Loucy (cell line): ENCODE results near the gene CRAT.

Experiments used
- CTCF ChIP-seq: fragments of 200-600 bp; sonication (generic); conservative IDR thresholded peaks from 2 replicates; pipeline ENCODE4 v1.5.1; 2014; ENCODE audit warnings: mild to moderate bottlenecking, antibody characterized with exemption, low read length
- EZH2phosphoT487 ChIP-seq: fragments of 200-600 bp; IDR thresholded peaks from 2 replicates; pipeline ENCODE4 v1.6.1; 2018; ENCODE audit warnings: antibody characterized with exemption, mild to moderate bottlenecking, moderate library complexity, borderline replicate concordance

GRCh38 chr9:129071526-129072126 lies 39.0 kb downstream of the CRAT start:
- TF ChIP-seq CTCF (no peak), EZH2phosphoT487 (no peak)
